HepG2 (cell line): ENCODE measurements around the gene CHTF8. TPM values are rescaled to one million over a fixed set of nuclear protein-coding genes. Genes with fewer than 3 reads are reported as not detected.

Experiments used
- ATAC-seq: fragments of 200-7000 bp; cut with Tn5 transposase; 3 replicates; pipeline ENCODE4 v1.9.1; 2020; ENCODE audit warnings: mild to moderate bottlenecking, moderate library complexity
- BruUV-seq: library from RNA; stranded (reverse); fragments of 400-500 nt; replicated peaks from 2 replicates; lab custom pipeline; 2021; lab: Mats Ljungman, UMichigan
- CTCF ChIA-PET: fragments of 300-600 bp; formaldehyde crosslinking; extraction: SDS; loops from one replicate; lab custom pipeline; 2021; ENCODE audit warnings: low total read pairs, inconsistent platforms, low intra/inter-chr PET ratio; lab: Yijun Ruan, JAX
- POLR2A ChIA-PET: fragments of 350-600 bp; sonication (Branson Sonifier 250); formaldehyde crosslinking; loops from one replicate; lab custom pipeline; 2020; ENCODE audit warnings: antibody characterized with exemption, inconsistent platforms; lab: Yijun Ruan, JAX
- DNase-seq: peaks from one replicate; pipeline ENCODE4 v3.0.0-alpha.2; 2015; ENCODE audit warnings: low spot score
- FAIRE-seq: peaks from 3 replicates; lab custom pipeline; 2011; peaks lifted over from hg19 to GRCh38; lab: Jason Lieb, UNC
- H2AFZ ChIP-seq: one replicate; pipeline ENCODE4 v1.6.1; 2011; ENCODE audit warnings: low read length, inconsistent platforms
- H3K27ac ChIP-seq: fragments of 300-600 bp; 3 replicates; pipeline ENCODE4 v1.8.0; 2011; ENCODE audit warnings: mixed run types, mild to moderate bottlenecking, mixed read lengths, low read length, inconsistent platforms; ENCODE audit not compliant: insufficient read depth; ENCODE audit errors: extremely low read length
- H3K27me3 ChIP-seq, 2 experiments: fragments of 200-600 bp in 1 of 2; 2 replicates in 1 of 2; 3 replicates in 1 of 2; pipeline versions ENCODE4 v1.6.0 to v1.8.0; 2011; ENCODE audit warnings: low read length in 2 of 2, mild to moderate bottlenecking in 2 of 2, moderate library complexity in 2 of 2, inconsistent platforms in 1 of 2; ENCODE audit not compliant: insufficient read depth in 2 of 2, control insufficient read depth in 1 of 2
- H3K36me3 ChIP-seq, 2 experiments: fragments of 200-600 bp in 1 of 2; replicated peaks in 1 of 2; 2 replicates in 1 of 2; 3 replicates in 1 of 2; pipeline versions ENCODE4 v1.5.1 to v1.8.0; 2011; ENCODE audit warnings: low read length in 2 of 2, inconsistent platforms in 1 of 2; ENCODE audit not compliant: insufficient read depth in 2 of 2, control insufficient read depth in 1 of 2
- H3K4me1 ChIP-seq: 2 replicates; pipeline ENCODE4 v1.5.1; 2012; ENCODE audit warnings: low read length, inconsistent platforms; ENCODE audit not compliant: insufficient read depth
- H3K4me2 ChIP-seq: 2 replicates; pipeline ENCODE4 v1.6.0; 2011; ENCODE audit warnings: low read depth, low read length, inconsistent platforms
- H3K4me3 ChIP-seq, 3 experiments: fragments of 200-600 bp in 1 of 3; sonication (generic), shearing (Covaris generic) in 1 of 3; replicated peaks in 1 of 3; 2 replicates each; pipeline ENCODE4 v1.5.1; 2011 to 2016; ENCODE audit warnings: low read length in 3 of 3, inconsistent platforms in 2 of 3, low read depth in 2 of 3, mild to moderate bottlenecking in 2 of 3, control low read depth in 1 of 3, mixed read lengths in 1 of 3; ENCODE audit not compliant: insufficient read depth in 1 of 3
- H3K79me2 ChIP-seq: one replicate; pipeline ENCODE4 v1.6.1; 2011; ENCODE audit warnings: low read length, inconsistent platforms; ENCODE audit not compliant: insufficient read depth
- H3K9ac ChIP-seq: 2 replicates; pipeline ENCODE4 v1.6.0; 2011; ENCODE audit warnings: mild to moderate bottlenecking, low read depth, low read length, inconsistent platforms; ENCODE audit not compliant: insufficient read depth
- H3K9me3 ChIP-seq: 2 replicates; pipeline ENCODE4 v1.5.1; 2012; ENCODE audit warnings: mild to moderate bottlenecking, low read length
- H4K20me1 ChIP-seq: 2 replicates; pipeline ENCODE4 v1.6.0; 2011; ENCODE audit warnings: inconsistent platforms, mild to moderate bottlenecking, low read length, moderate library complexity; ENCODE audit not compliant: insufficient read depth
- BORCS8-MEF2B ChIP-seq: sonication (generic); formaldehyde crosslinking; IDR thresholded peaks from 2 replicates; pipeline ENCODE4 v1.8.0; 2022; ENCODE audit warnings: mild to moderate bottlenecking, missing genetic modification reagents
- EZH2 ChIP-seq: conservative IDR thresholded peaks from 2 replicates; pipeline ENCODE4 v1.6.1; 2012; ENCODE audit warnings: mild to moderate bottlenecking, low read depth, low read length, moderate library complexity
- KDM6A ChIP-seq: IDR thresholded peaks from 2 replicates; pipeline ENCODE4 v1.6.1; 2016; ENCODE audit warnings: low read depth
- MBD4 ChIP-seq: IDR thresholded peaks from 2 replicates; pipeline ENCODE4 v1.6.1; 2012; ENCODE audit warnings: low read length, inconsistent platforms, borderline replicate concordance
- SNAPC2 ChIP-seq: sonication (generic); formaldehyde crosslinking; IDR thresholded peaks from 2 replicates; pipeline ENCODE4 v1.8.1; 2022; ENCODE audit warnings: mild to moderate bottlenecking, missing genetic modification reagents
- TEAD2 ChIP-seq: sonication (generic); formaldehyde crosslinking; IDR thresholded peaks from 2 replicates; pipeline ENCODE4 v1.9.0; 2021; ENCODE audit warnings: missing genetic modification reagents
- ZFP41 ChIP-seq: sonication (generic); formaldehyde crosslinking; IDR thresholded peaks from 2 replicates; pipeline ENCODE4 v1.4.0; 2020; ENCODE audit warnings: mild to moderate bottlenecking, missing genetic modification reagents, borderline replicate concordance
- ZNF619 ChIP-seq: sonication (generic); formaldehyde crosslinking; IDR thresholded peaks from 2 replicates; pipeline ENCODE4 v1.4.0; 2020; ENCODE audit warnings: mild to moderate bottlenecking, missing genetic modification reagents
- ZNF792 ChIP-seq: IDR thresholded peaks from 2 replicates; pipeline ENCODE4 v1.6.1; 2016
- WGBS: methylation state at CpG from one replicate; pipeline ENCODE4 v1.1.6; 2017; ENCODE audit warnings: low lambda C conversion rate; 5-methylcytosine and 5-hydroxymethylcytosine counted together
- in situ Hi-C: cut with HindIII; loops from 2 replicates; pipeline ENCODE4 v1.10.0; 2017; ENCODE audit warnings: low pct_unique_long_range_greater_than_20kb; ENCODE audit not compliant: extremely low pct_ligation_motif_present
- intact Hi-C: fragments of 100-400 bp; cut with micrococcal nuclease; formaldehyde crosslinking; loops from one replicate; pipeline ENCODE4 v1.10.0; 2022; ENCODE audit not compliant: unreplicated experiment
- polyA plus RNA-seq, 8 experiments: library from polyadenylated mRNA; depleted of rRNA in 3 of 8; stranded (reverse) in 7 of 8; unstranded in 1 of 8; fragments of >200 nt; fragmentation: Illumina TruSeq in 4 of 8; extraction: Trizol in 4 of 8; gene quantifications; 2 replicates each; pipeline versions ENCODE4 v1.2.1 to v1.2.3, GENCODE V29; 2011 to 2016; ENCODE audit warnings: low read depth in 4 of 8, missing spikeins in 1 of 8, mixed read lengths in 1 of 8; ENCODE audit not compliant: insufficient read depth in 1 of 8
- total RNA-seq, 5 experiments: library from RNA; depleted of rRNA; stranded (reverse); fragments of >200 nt; fragmentation: Illumina TruSeq; extraction: Trizol; gene quantifications; 2 replicates each; pipeline ENCODE4 v1.2.3, GENCODE V29; 2016; ENCODE audit warnings: low read depth in 1 of 5
- TF ChIP-seq, protein P1 (sequence below): IDR thresholded peaks from 2 replicates; pipeline ENCODE4 v1.6.1; 2016; ENCODE audit warnings: low read depth, borderline replicate concordance
- TF ChIP-seq, protein P2 (sequence below): sonication (generic); formaldehyde crosslinking; IDR thresholded peaks from 2 replicates; pipeline ENCODE4 v1.5.0; 2020; ENCODE audit warnings: mild to moderate bottlenecking, missing genetic modification reagents, borderline replicate concordance
- TF ChIP-seq, protein P3 (sequence below): sonication (generic); formaldehyde crosslinking; IDR thresholded peaks from 2 replicates; pipeline ENCODE4 v1.4.0; 2020; ENCODE audit warnings: missing genetic modification reagents

CHTF8 gene
- total and polyA plus RNA-seq, 2 of the 13 experiments (the other 11 are each of a cell fraction or from before 2014, with no cell fraction given), result 37.2 to 67.5 TPM

DNA sequence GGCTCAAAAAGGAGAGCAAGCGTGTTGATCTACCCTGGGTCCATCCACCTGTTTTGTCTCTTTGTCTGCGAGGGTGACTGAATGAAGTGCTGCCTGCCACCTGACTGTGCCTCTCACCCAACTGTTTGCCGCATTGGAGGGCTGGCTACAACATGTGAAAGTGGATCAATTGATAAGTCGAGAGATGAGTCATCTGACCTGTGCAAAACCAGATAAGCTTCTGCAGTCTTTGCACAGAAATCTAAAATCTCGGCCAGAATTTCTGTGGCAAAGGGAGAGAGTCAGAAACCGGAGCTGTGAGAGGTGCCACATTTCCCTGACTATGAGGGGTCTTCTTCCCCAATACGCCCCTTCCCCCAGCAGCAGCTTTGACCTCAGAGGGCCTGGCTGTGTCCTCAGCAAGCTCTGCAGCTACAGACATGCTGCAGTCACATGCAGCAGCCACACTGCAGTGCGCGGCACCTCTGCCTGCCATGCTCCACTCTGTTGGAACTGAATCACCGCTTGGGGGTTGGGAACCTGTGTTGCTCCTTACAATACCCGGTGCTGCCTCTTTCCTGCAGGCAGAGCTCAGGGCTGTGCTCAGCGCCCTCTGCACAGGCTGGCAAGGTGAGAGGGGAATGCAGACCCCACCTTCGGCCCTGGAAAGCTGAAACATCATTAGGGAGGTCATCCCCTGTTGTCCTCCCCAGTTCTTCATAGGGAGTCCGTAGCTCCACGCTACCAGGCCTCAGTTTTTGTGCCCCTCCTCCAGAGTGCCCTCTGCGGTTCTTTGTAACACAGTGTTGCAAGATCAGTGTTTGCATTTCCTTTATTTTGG lies 43.1 kb downstream of the CHTF8 start:
- CTCF ChIA-PET, result no interaction called here
- Histone ChIP-seq H3K9me3 (no peaks in the 10 kb centered on the region), H3K27me3 (no peaks in the 10 kb centered on the region), H3K4me2 (peak overlapping the region; percentile 88), H3K4me3 (peak overlapping the region; percentile 29 to 67 (median 34)), H4K20me1 (no peaks in the 10 kb centered on the region), H3K36me3 (no peaks in the 10 kb centered on the region; a peak in 1 of 5 replicates), H3K27ac (peak overlapping the region; percentile 2), H3K4me1 (peaks cover 38% of the 10 kb centered on the region), H3K9ac (peak overlapping the region; percentile 50), H3K79me2 (no peaks in the 10 kb centered on the region), H2AFZ (peak overlapping the region; percentile 25)
- BruUV-seq, result no TSS peak
- ATAC-seq, result peak; percentile 96
- 9% methylated on average over 12 of the region's 16 CpGs for WGBS
- intact Hi-C loops, result no loop called here
- peak; percentile 71 for FAIRE-seq
- peak; percentile 72 for DNase-seq
- in situ Hi-C loops, result no loop called here
- POLR2A ChIA-PET, result interaction anchor here (0.8 to 1.8 kb wide), 3 partner anchors 11 to 44 kb away, joined by 3 to 9 read pairs (median 3); partner anchors contain the start of gene HAS3
- TF ChIP-seq SNAPC2 (peak; percentile 86; the same call in 1 of the 2 replicates), MBD4 (no peak), KDM6A (CRISPR knock-in tag) (0 out of 2 replicates have a peak, but pooled peaks have one; percentile 4), EZH2 (no peak), TEAD2 (CRISPR knock-in tag) (no peak), ZNF792 (CRISPR knock-in tag) (peak; percentile 56; the same call in 1 of the 2 replicates), ZFP41 (peak; percentile 68; the same call in 1 of the 2 replicates), BORCS8-MEF2B (peak; percentile 84), ZNF619 (CRISPR knock-in tag) (no peak)
- TF ChIP-seq, protein P1, sequence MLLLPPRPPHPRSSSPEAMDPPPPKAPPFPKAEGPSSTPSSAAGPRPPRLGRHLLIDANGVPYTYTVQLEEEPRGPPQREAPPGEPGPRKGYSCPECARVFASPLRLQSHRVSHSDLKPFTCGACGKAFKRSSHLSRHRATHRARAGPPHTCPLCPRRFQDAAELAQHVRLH (CRISPR knock-in tag), result peak; percentile 37; the same call in 1 of the 2 replicates
- TF ChIP-seq, protein P2, sequence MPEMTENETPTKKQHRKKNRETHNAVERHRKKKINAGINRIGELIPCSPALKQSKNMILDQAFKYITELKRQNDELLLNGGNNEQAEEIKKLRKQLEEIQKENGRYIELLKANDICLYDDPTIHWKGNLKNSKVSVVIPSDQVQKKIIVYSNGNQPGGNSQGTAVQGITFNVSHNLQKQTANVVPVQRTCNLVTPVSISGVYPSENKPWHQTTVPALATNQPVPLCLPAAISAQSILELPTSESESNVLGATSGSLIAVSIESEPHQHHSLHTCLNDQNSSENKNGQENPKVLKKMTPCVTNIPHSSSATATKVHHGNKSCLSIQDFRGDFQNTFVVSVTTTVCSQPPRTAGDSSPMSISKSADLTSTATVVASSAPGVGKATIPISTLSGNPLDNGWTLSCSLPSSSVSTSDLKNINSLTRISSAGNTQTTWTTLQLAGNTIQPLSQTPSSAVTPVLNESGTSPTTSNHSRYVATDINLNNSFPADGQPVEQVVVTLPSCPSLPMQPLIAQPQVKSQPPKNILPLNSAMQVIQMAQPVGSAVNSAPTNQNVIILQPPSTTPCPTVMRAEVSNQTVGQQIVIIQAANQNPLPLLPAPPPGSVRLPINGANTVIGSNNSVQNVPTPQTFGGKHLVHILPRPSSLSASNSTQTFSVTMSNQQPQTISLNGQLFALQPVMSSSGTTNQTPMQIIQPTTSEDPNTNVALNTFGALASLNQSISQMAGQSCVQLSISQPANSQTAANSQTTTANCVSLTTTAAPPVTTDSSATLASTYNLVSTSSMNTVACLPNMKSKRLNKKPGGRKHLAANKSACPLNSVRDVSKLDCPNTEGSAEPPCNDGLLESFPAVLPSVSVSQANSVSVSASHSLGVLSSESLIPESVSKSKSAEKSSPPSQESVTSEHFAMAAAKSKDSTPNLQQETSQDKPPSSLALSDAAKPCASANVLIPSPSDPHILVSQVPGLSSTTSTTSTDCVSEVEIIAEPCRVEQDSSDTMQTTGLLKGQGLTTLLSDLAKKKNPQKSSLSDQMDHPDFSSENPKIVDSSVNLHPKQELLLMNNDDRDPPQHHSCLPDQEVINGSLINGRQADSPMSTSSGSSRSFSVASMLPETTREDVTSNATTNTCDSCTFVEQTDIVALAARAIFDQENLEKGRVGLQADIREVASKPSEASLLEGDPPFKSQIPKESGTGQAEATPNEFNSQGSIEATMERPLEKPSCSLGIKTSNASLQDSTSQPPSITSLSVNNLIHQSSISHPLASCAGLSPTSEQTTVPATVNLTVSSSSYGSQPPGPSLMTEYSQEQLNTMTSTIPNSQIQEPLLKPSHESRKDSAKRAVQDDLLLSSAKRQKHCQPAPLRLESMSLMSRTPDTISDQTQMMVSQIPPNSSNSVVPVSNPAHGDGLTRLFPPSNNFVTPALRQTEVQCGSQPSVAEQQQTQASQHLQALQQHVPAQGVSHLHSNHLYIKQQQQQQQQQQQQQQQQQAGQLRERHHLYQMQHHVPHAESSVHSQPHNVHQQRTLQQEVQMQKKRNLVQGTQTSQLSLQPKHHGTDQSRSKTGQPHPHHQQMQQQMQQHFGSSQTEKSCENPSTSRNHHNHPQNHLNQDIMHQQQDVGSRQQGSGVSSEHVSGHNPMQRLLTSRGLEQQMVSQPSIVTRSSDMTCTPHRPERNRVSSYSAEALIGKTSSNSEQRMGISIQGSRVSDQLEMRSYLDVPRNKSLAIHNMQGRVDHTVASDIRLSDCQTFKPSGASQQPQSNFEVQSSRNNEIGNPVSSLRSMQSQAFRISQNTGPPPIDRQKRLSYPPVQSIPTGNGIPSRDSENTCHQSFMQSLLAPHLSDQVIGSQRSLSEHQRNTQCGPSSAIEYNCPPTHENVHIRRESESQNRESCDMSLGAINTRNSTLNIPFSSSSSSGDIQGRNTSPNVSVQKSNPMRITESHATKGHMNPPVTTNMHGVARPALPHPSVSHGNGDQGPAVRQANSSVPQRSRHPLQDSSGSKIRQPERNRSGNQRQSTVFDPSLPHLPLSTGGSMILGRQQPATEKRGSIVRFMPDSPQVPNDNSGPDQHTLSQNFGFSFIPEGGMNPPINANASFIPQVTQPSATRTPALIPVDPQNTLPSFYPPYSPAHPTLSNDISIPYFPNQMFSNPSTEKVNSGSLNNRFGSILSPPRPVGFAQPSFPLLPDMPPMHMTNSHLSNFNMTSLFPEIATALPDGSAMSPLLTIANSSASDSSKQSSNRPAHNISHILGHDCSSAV, result no peak
- TF ChIP-seq, protein P3, sequence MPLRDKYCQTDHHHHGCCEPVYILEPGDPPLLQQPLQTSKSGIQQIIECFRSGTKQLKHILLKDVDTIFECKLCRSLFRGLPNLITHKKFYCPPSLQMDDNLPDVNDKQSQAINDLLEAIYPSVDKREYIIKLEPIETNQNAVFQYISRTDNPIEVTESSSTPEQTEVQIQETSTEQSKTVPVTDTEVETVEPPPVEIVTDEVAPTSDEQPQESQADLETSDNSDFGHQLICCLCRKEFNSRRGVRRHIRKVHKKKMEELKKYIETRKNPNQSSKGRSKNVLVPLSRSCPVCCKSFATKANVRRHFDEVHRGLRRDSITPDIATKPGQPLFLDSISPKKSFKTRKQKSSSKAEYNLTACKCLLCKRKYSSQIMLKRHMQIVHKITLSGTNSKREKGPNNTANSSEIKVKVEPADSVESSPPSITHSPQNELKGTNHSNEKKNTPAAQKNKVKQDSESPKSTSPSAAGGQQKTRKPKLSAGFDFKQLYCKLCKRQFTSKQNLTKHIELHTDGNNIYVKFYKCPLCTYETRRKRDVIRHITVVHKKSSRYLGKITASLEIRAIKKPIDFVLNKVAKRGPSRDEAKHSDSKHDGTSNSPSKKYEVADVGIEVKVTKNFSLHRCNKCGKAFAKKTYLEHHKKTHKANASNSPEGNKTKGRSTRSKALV (CRISPR knock-in tag), result no peak
